Measurements from ENCODE around the gene CDK5RAP1. TPM values are rescaled to one million over a fixed set of nuclear protein-coding genes. Genes with fewer than 3 reads are reported as not detected.

Gene CDK5RAP1
- 19.8 TPM for polyA plus RNA-seq (2012; ENCODE audit: low read depth, missing spikeins)

- FAIRE-seq (peak; percentile 94), DNase-seq (ENCODE audit: insufficient read length, low spot score) (peak; percentile 70)
- peak; percentile 56 for TF ChIP-seq PAX5 (IDR thresholded peaks at IDR 0.05; ENCODE audit: insufficient read depth, low read length, severe bottlenecking)
- TF ChIP-seq POU2F2 (IDR thresholded peaks at IDR 0.05; ENCODE audit: low read depth, low read length): peak; percentile 86
- TF ChIP-seq POLR2A (IDR thresholded peaks at IDR 0.05; ENCODE audit: low read depth, low read length): peak; percentile 85
- TF ChIP-seq POLR2AphosphoS5 (IDR thresholded peaks at IDR 0.05; ENCODE audit: low read depth, low read length): peak; percentile 77
- peak; percentile 88 for TF ChIP-seq TAF1 (IDR thresholded peaks at IDR 0.05; ENCODE audit: low read depth, low read length)
- peak; percentile 42 for TF ChIP-seq SPI1 (IDR thresholded peaks at IDR 0.05; ENCODE audit: low read depth, low read length)
These were observed at the start of gene CDK5RAP1 for GRCh38 chr20:33401184-33401920. Gene CDK5RAP1 (minus strand): TSS chr20:33401519. CDS start chr20:33397064, 4,455 bp downstream.

GRCh38 chr20:33450867-33451266 lies 49.5 kb upstream of the CDK5RAP1 start:
- TF ChIP-seq TAF1 (IDR thresholded peaks at IDR 0.05; ENCODE audit: low read depth, low read length): no peak
- TF ChIP-seq PAX5 (IDR thresholded peaks at IDR 0.05; ENCODE audit: insufficient read depth, low read length, severe bottlenecking): no peak
- TF ChIP-seq POLR2A (IDR thresholded peaks at IDR 0.05; ENCODE audit: low read depth, low read length): no peak
- TF ChIP-seq POU2F2 (IDR thresholded peaks at IDR 0.05; ENCODE audit: low read depth, low read length): no peak
- no peak for TF ChIP-seq POLR2AphosphoS5 (IDR thresholded peaks at IDR 0.05; ENCODE audit: low read depth, low read length)
- TF ChIP-seq SPI1 (IDR thresholded peaks at IDR 0.05; ENCODE audit: low read depth, low read length): no peak
- no peak for FAIRE-seq
- DNase-seq (ENCODE audit: insufficient read length, low spot score): no peak

- FAIRE-seq: no peak
- no peak for DNase-seq (ENCODE audit: insufficient read length, low spot score)
- TF ChIP-seq POU2F2 (IDR thresholded peaks at IDR 0.05; ENCODE audit: low read depth, low read length) (no peak), SPI1 (IDR thresholded peaks at IDR 0.05; ENCODE audit: low read depth, low read length) (no peak), POLR2AphosphoS5 (IDR thresholded peaks at IDR 0.05; ENCODE audit: low read depth, low read length) (no peak), POLR2A (IDR thresholded peaks at IDR 0.05; ENCODE audit: low read depth, low read length) (no peak), TAF1 (IDR thresholded peaks at IDR 0.05; ENCODE audit: low read depth, low read length) (no peak), PAX5 (IDR thresholded peaks at IDR 0.05; ENCODE audit: insufficient read depth, low read length, severe bottlenecking) (no peak)
These were observed 44.7 kb upstream of the CDK5RAP1 start for GRCh38 chr20:33445881-33446625.

- DNase-seq (ENCODE audit: insufficient read length, low spot score): no peak
- TF ChIP-seq SPI1 (IDR thresholded peaks at IDR 0.05; ENCODE audit: low read depth, low read length) (no peak), PAX5 (IDR thresholded peaks at IDR 0.05; ENCODE audit: insufficient read depth, low read length, severe bottlenecking) (no peak), POU2F2 (IDR thresholded peaks at IDR 0.05; ENCODE audit: low read depth, low read length) (no peak)
- peak; percentile 52 for FAIRE-seq
These were observed 43.7 kb upstream of the CDK5RAP1 start for GRCh38 chr20:33444797-33445560.

- FAIRE-seq (no peak), DNase-seq (ENCODE audit: insufficient read length, low spot score) (peak; percentile 93)
- TF ChIP-seq SPI1 (IDR thresholded peaks at IDR 0.05; ENCODE audit: low read depth, low read length) (no peak), POLR2AphosphoS5 (IDR thresholded peaks at IDR 0.05; ENCODE audit: low read depth, low read length) (no peak), PAX5 (IDR thresholded peaks at IDR 0.05; ENCODE audit: insufficient read depth, low read length, severe bottlenecking) (no peak), TAF1 (IDR thresholded peaks at IDR 0.05; ENCODE audit: low read depth, low read length) (no peak), POU2F2 (IDR thresholded peaks at IDR 0.05; ENCODE audit: low read depth, low read length) (no peak), POLR2A (IDR thresholded peaks at IDR 0.05; ENCODE audit: low read depth, low read length) (no peak)
These were observed 42.4 kb upstream of the CDK5RAP1 start, which contains the start of gene SNTA1 for GRCh38 chr20:33443512-33444239. Gene SNTA1 (minus strand): TSS chr20:33443763. CDS start chr20:33443620, 143 bp downstream.

GRCh38 chr20:33443006-33443511 lies 41.7 kb upstream of the CDK5RAP1 start:
- DNase-seq (ENCODE audit: insufficient read length, low spot score) (peak; percentile 43), FAIRE-seq (no peak)
- TF ChIP-seq SPI1 (IDR thresholded peaks at IDR 0.05; ENCODE audit: low read depth, low read length): no peak
- TF ChIP-seq PAX5 (IDR thresholded peaks at IDR 0.05; ENCODE audit: insufficient read depth, low read length, severe bottlenecking): no peak
- TF ChIP-seq POU2F2 (IDR thresholded peaks at IDR 0.05; ENCODE audit: low read depth, low read length): no peak
- TF ChIP-seq POLR2A (IDR thresholded peaks at IDR 0.05; ENCODE audit: low read depth, low read length): no peak
- no peak for TF ChIP-seq TAF1 (IDR thresholded peaks at IDR 0.05; ENCODE audit: low read depth, low read length)
- TF ChIP-seq POLR2AphosphoS5 (IDR thresholded peaks at IDR 0.05; ENCODE audit: low read depth, low read length): no peak

GRCh38 chr20:33442136-33443005 lies 41.1 kb upstream of the CDK5RAP1 start:
- no peak for FAIRE-seq
- no peak for DNase-seq (ENCODE audit: insufficient read length, low spot score)

More at GRCh38 chr20:33442136-33443005, 41.1 kb upstream of the CDK5RAP1 start:
- TF ChIP-seq POLR2AphosphoS5 (IDR thresholded peaks at IDR 0.05; ENCODE audit: low read depth, low read length): no peak
- TF ChIP-seq PAX5 (IDR thresholded peaks at IDR 0.05; ENCODE audit: insufficient read depth, low read length, severe bottlenecking): no peak
- no peak for TF ChIP-seq SPI1 (IDR thresholded peaks at IDR 0.05; ENCODE audit: low read depth, low read length)
- no peak for TF ChIP-seq TAF1 (IDR thresholded peaks at IDR 0.05; ENCODE audit: low read depth, low read length)
- no peak for TF ChIP-seq POLR2A (IDR thresholded peaks at IDR 0.05; ENCODE audit: low read depth, low read length)
- TF ChIP-seq POU2F2 (IDR thresholded peaks at IDR 0.05; ENCODE audit: low read depth, low read length): no peak
